Osteoblast (primary cell): ENCODE results near the gene VPS33A. TPM values are rescaled to one million over a fixed set of nuclear protein-coding genes. Genes with fewer than 3 reads are reported as not detected.
"Not testable (repeated sequence)": the region's sequence is repeated elsewhere in the genome, so short reads cannot be mapped to it uniquely, and the experiment has no call there.

Source experiments
- DNase-seq: peaks from one replicate; pipeline ENCODE4 v3.0.0; 2011; ENCODE audit warnings: low spot score, mixed read lengths; ENCODE audit not compliant: insufficient read length; ENCODE audit errors: missing footprints
- H2AFZ ChIP-seq: 2 replicates; pipeline ENCODE4 v1.6.0; 2011; ENCODE audit warnings: mild to moderate bottlenecking, low read length
- H3K27ac ChIP-seq: 2 replicates; pipeline ENCODE4 v1.5.1; 2011; ENCODE audit warnings: mild to moderate bottlenecking, low read depth, low read length, moderate library complexity
- H3K27me3 ChIP-seq: 2 replicates; pipeline ENCODE4 v1.6.0; 2012; ENCODE audit warnings: mild to moderate bottlenecking, control low read depth, inconsistent platforms, low read length, moderate library complexity; ENCODE audit not compliant: insufficient read depth
- H3K36me3 ChIP-seq: 2 replicates; pipeline ENCODE4 v1.5.1; 2011; ENCODE audit warnings: mild to moderate bottlenecking, low read length, control low read depth, moderate library complexity; ENCODE audit not compliant: insufficient read depth
- H3K4me1 ChIP-seq: 2 replicates; pipeline ENCODE4 v1.5.1; 2011; ENCODE audit warnings: mild to moderate bottlenecking, low read length, control low read depth, moderate library complexity; ENCODE audit not compliant: insufficient read depth
- H3K4me2 ChIP-seq: 2 replicates; pipeline ENCODE4 v1.6.0; 2011; ENCODE audit warnings: mild to moderate bottlenecking, low read length; ENCODE audit not compliant: insufficient read depth
- H3K4me3 ChIP-seq: fragments of 200-600 bp; sonication (generic); 3 replicates; pipeline ENCODE4 v1.5.1; 2012; ENCODE audit warnings: mild to moderate bottlenecking, low read length, inconsistent platforms; ENCODE audit not compliant: insufficient read depth
- H3K79me2 ChIP-seq: 2 replicates; pipeline ENCODE4 v1.6.0; 2012; ENCODE audit warnings: mild to moderate bottlenecking, low read length, control low read depth, inconsistent platforms; ENCODE audit not compliant: insufficient read depth
- H3K9me3 ChIP-seq: 2 replicates; pipeline ENCODE4 v1.5.1; 2011; ENCODE audit warnings: low read depth, low read length, control low read depth
- H4K20me1 ChIP-seq: 2 replicates; pipeline ENCODE4 v1.6.0; 2012; ENCODE audit warnings: mild to moderate bottlenecking, low read length, control low read depth; ENCODE audit not compliant: insufficient read depth
- CTCF ChIP-seq: IDR thresholded peaks from 2 replicates; pipeline ENCODE4 v1.5.1; 2011; ENCODE audit warnings: mild to moderate bottlenecking, low read depth, low read length, moderate library complexity; ENCODE audit errors: extremely low read depth
- total RNA-seq: library from RNA; depleted of rRNA; stranded (reverse); fragments of >200 nt; gene quantifications from 2 replicates; pipeline ENCODE4 v1.2.3, GENCODE V29; 2012

The VPS33A gene
- total RNA-seq, 1 donor = 18.5 TPM

GRCh38 chr12:122276242-122276641, 9.9 kb upstream of the VPS33A start:
- Histone ChIP-seq H3K79me2 (no peaks in the 10 kb centered on the region), H4K20me1 (no peaks in the 10 kb centered on the region), H3K4me2 (no peak overlapping the region), H3K27me3 (no peaks in the 10 kb centered on the region), H3K36me3 (peaks cover 48% of the 10 kb centered on the region), H3K4me3 (no peak overlapping the region), H3K9me3 (no peaks in the 10 kb centered on the region), H3K4me1 (peaks cover 3% of the 10 kb centered on the region), H2AFZ (no peak overlapping the region), H3K27ac (no peak overlapping the region)
- no peak for DNase-seq
- TF ChIP-seq CTCF = no peak

- no peak for DNase-seq
Measured at GRCh38 chr12:122275459-122275858, 9.2 kb upstream of the VPS33A start.

GRCh38 chr12:122265886-122266229, 436 bp downstream of the VPS33A start:
- Histone ChIP-seq H3K4me2 (peak overlapping the region; percentile 86), H3K9me3 (no peaks in the 10 kb centered on the region), H3K27ac (peak overlapping the region; percentile 81), H3K36me3 (peaks cover 24% of the 10 kb centered on the region), H3K4me1 (peaks cover 13% of the 10 kb centered on the region), H4K20me1 (no peaks in the 10 kb centered on the region), H2AFZ (peak overlapping the region; percentile 99), H3K27me3 (no peaks in the 10 kb centered on the region), H3K79me2 (peaks cover 27% of the 10 kb centered on the region), H3K4me3 (peak overlapping the region; percentile 96)
- no peak for DNase-seq
- TF ChIP-seq CTCF = no peak

More at GRCh38 chr12:122275459-122275858, 9.2 kb upstream of the VPS33A start:
- Histone ChIP-seq H3K27me3 (no peaks in the 10 kb centered on the region), H3K27ac (no peak overlapping the region), H3K9me3 (no peaks in the 10 kb centered on the region), H3K4me2 (no peak overlapping the region), H4K20me1 (no peaks in the 10 kb centered on the region), H2AFZ (no peak overlapping the region), H3K4me3 (no peak overlapping the region), H3K4me1 (peaks cover 3% of the 10 kb centered on the region), H3K79me2 (no peaks in the 10 kb centered on the region), H3K36me3 (peaks cover 51% of the 10 kb centered on the region)
- no peak for TF ChIP-seq CTCF

GRCh38 chr12:122265476-122265875, 818 bp downstream of the VPS33A start:
- Histone ChIP-seq H4K20me1 (no peaks in the 10 kb centered on the region), H3K27me3 (no peaks in the 10 kb centered on the region), H3K9me3 (no peaks in the 10 kb centered on the region), H3K36me3 (peaks cover 25% of the 10 kb centered on the region), H2AFZ (peak overlapping the region; percentile 99), H3K4me3 (peak overlapping the region; percentile 96), H3K4me1 (peaks cover 13% of the 10 kb centered on the region), H3K4me2 (peak overlapping the region; percentile 86), H3K79me2 (peaks cover 27% of the 10 kb centered on the region), H3K27ac (peak overlapping the region; percentile 81)
- no peak for DNase-seq
- no peak for TF ChIP-seq CTCF

- not testable (repeated sequence) for H3K4me3 ChIP-seq, H4K20me1 ChIP-seq, H3K4me2 ChIP-seq, H2AFZ ChIP-seq, H3K27me3 ChIP-seq, DNase-seq, H3K27ac ChIP-seq, H3K4me1 ChIP-seq, H3K9me3 ChIP-seq
- Histone ChIP-seq H3K79me2 (peaks cover 15% of the 10 kb centered on the region), H3K36me3 (peaks cover 44% of the 10 kb centered on the region)
Measured at GRCh38 chr12:122260735-122261134, 5.6 kb downstream of the VPS33A start.

- H3K4me3 ChIP-seq, H2AFZ ChIP-seq, H3K27ac ChIP-seq, H3K27me3 ChIP-seq, H3K9me3 ChIP-seq, H4K20me1 ChIP-seq, H3K79me2 ChIP-seq, H3K4me2 ChIP-seq, DNase-seq, H3K4me1 ChIP-seq: not testable (repeated sequence)
- peaks cover 42% of the 10 kb centered on the region for H3K36me3 ChIP-seq
Measured at GRCh38 chr12:122258939-122259338, 7.4 kb downstream of the VPS33A start.
